Hepatocyte (in vitro differentiated cells): ENCODE measurements around the gene OGFR. TPM values are rescaled to one million over a fixed set of nuclear protein-coding genes. Genes with fewer than 3 reads are reported as not detected.

ENCODE experiments used
- DNase-seq: peaks from one replicate; pipeline ENCODE4 v3.0.0-alpha.2; 2016; ENCODE audit warnings: low spot score
- H2AFZ ChIP-seq: fragments of 200-600 bp; sonication (generic); 2 replicates; pipeline ENCODE4 v1.6.0; 2016; ENCODE audit warnings: antibody characterized with exemption, mild to moderate bottlenecking
- H3K27ac ChIP-seq: fragments of 200-600 bp; sonication (generic); 2 replicates; pipeline ENCODE4 v1.5.1; 2016; ENCODE audit warnings: mild to moderate bottlenecking
- H3K27me3 ChIP-seq: fragments of 200-600 bp; sonication (generic); 2 replicates; pipeline ENCODE4 v1.6.1; 2016
- H3K36me3 ChIP-seq: fragments of 200-600 bp; sonication (generic); replicated peaks from 2 replicates; pipeline ENCODE4 v1.5.1; 2016; ENCODE audit warnings: low read depth; ENCODE audit not compliant: insufficient read depth
- H3K4me1 ChIP-seq: fragments of 200-600 bp; sonication (generic); 2 replicates; pipeline ENCODE4 v1.5.1; 2016; ENCODE audit warnings: mild to moderate bottlenecking, moderate library complexity; ENCODE audit not compliant: insufficient read depth
- H3K4me2 ChIP-seq: fragments of 200-600 bp; sonication (generic); 2 replicates; pipeline ENCODE4 v1.6.0; 2016
- H3K4me3 ChIP-seq: fragments of 200-600 bp; sonication (generic); 2 replicates; pipeline ENCODE4 v1.5.1; 2016; ENCODE audit warnings: mild to moderate bottlenecking
- H3K79me2 ChIP-seq: fragments of 200-600 bp; sonication (generic); 2 replicates; pipeline ENCODE4 v1.6.0; 2017; ENCODE audit warnings: mild to moderate bottlenecking
- H3K9me2 ChIP-seq: fragments of 200-600 bp; sonication (generic); replicated peaks from 2 replicates; pipeline ENCODE4 v1.6.0; 2017; ENCODE audit warnings: mild to moderate bottlenecking; ENCODE audit not compliant: insufficient read depth
- H3K9me3 ChIP-seq: fragments of 200-600 bp; sonication (generic); 2 replicates; pipeline ENCODE4 v1.5.1; 2016; ENCODE audit warnings: low read depth, mild to moderate bottlenecking
- H4K20me1 ChIP-seq: fragments of 200-600 bp; sonication (generic); 2 replicates; pipeline ENCODE4 v1.6.0; 2016; ENCODE audit warnings: mild to moderate bottlenecking; ENCODE audit not compliant: insufficient read depth, poor library complexity, severe bottlenecking
- CTCF ChIP-seq: fragments of 200-600 bp; sonication (generic); IDR thresholded peaks from 2 replicates; pipeline ENCODE4 v1.5.1; 2016; ENCODE audit warnings: antibody characterized with exemption, mild to moderate bottlenecking; ENCODE audit not compliant: poor library complexity
- EZH2 ChIP-seq: fragments of 200-600 bp; sonication (generic); IDR thresholded peaks from 2 replicates; pipeline ENCODE4 v1.6.1; 2016; ENCODE audit warnings: antibody characterized with exemption, mild to moderate bottlenecking, borderline replicate concordance
- EZH2phosphoT487 ChIP-seq: fragments of 200-600 bp; sonication (generic); IDR thresholded peaks from one replicate; pipeline ENCODE4 v1.6.1; 2018; ENCODE audit warnings: antibody characterized with exemption, mild to moderate bottlenecking, low read depth, moderate library complexity; ENCODE audit not compliant: unreplicated experiment, severe bottlenecking
- WGBS: methylation state at CpG from one replicate; pipeline ENCODE4 v1.1.6; 2016; ENCODE audit warnings: low lambda C conversion rate; ENCODE audit errors: missing lambda C conversion rate; 5-methylcytosine and 5-hydroxymethylcytosine counted together
- polyA plus RNA-seq: library from polyadenylated mRNA; unstranded; fragments of >200 nt; fragmentation: Nextera tagmentation; extraction: Ambion mirVana; gene quantifications from 2 replicates; pipeline ENCODE4 v1.2.1, GENCODE V29; 2016
- total RNA-seq: library from RNA; depleted of rRNA; stranded (reverse); fragments of >200 nt; gene quantifications from 2 replicates; pipeline ENCODE4 v1.2.3, GENCODE V29; 2014

Gene OGFR
- total and polyA plus RNA-seq, 2 experiments from 2014 or later, result 47.6 to 80.8 TPM

- Histone ChIP-seq H4K20me1 (peaks cover 36% of the 10 kb centered on the region), H3K9me3 (no peaks in the 10 kb centered on the region), H2AFZ (peak overlapping the region; percentile 80), H3K27ac (peak overlapping the region; percentile 84), H3K9me2 (no peaks in the 10 kb centered on the region), H3K27me3 (no peaks in the 10 kb centered on the region), H3K4me3 (peak overlapping the region; percentile 97), H3K4me1 (peaks cover 12% of the 10 kb centered on the region), H3K4me2 (peak overlapping the region; percentile 99), H3K36me3 (no peaks in the 10 kb centered on the region), H3K79me2 (peaks cover 29% of the 10 kb centered on the region)
- DNase-seq, result peak; percentile 52
- whole genome bisulfite sequencing, result 1% methylated on average over 31 of the region's 58 CpGs
- TF ChIP-seq EZH2phosphoT487 (no peak), CTCF (no peak), EZH2 (no peak)
Observed at GRCh38 chr20:62805155-62805710, 598 bp downstream of the OGFR start.

GRCh38 chr20:62805711-62806382, 1.2 kb downstream of the OGFR start:
- peaks cover 29% of the 10 kb centered on the region for H3K79me2 ChIP-seq
- H3K36me3 ChIP-seq, result no peaks in the 10 kb centered on the region
- DNase-seq, result peak; percentile 58
- H3K27me3 ChIP-seq, result no peaks in the 10 kb centered on the region
- WGBS, result 42% methylated on average over 16 of the region's 25 CpGs
- H3K4me3 ChIP-seq, result peak overlapping the region; percentile 97
- H3K27ac ChIP-seq, result peak overlapping the region; percentile 84
- H3K4me1 ChIP-seq, result peaks cover 12% of the 10 kb centered on the region
- no peaks in the 10 kb centered on the region for H3K9me2 ChIP-seq
- peak overlapping the region; percentile 99 for H3K4me2 ChIP-seq
- no peak for TF ChIP-seq EZH2phosphoT487
- no peak for TF ChIP-seq EZH2
- no peak for TF ChIP-seq CTCF
- peaks cover 36% of the 10 kb centered on the region for H4K20me1 ChIP-seq
- H2AFZ ChIP-seq, result no peak overlapping the region
- no peaks in the 10 kb centered on the region for H3K9me3 ChIP-seq

DNA sequence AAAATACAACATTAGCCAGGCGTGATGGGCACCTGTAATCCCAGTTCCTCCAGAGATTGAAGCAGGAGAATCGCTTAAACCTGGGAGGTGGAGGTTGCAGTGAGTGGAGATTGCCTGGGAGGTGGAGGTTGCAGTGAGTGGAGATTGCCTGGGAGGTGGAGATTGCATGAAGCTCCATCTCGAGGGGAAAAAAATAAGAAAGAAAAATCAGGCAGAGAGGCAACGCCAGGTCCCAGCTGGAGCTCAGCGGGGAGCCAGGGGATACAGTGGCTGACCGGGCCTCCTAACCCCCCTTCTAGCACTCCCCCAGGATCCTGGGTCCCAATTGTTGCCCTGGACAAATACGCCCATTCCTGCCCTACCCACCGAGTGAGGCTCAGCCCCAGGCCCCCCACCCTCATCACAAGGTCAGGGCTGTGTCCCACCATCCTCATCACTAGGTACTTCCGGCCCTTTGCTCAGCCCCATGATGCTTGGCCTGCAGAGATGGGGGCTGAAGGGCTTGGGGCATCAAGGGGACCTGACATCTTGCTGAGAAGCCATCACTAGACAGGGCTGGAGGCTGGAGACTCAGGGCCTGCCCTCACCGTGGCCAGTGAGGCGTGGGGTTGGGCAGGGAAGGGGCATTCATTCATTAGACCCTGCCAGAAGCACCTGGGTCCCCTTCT, 1.9 kb downstream of the OGFR start:
- peak overlapping the region; percentile 84 for H3K27ac ChIP-seq
- H2AFZ ChIP-seq, result no peak overlapping the region
- H3K79me2 ChIP-seq, result peaks cover 29% of the 10 kb centered on the region
- H3K4me2 ChIP-seq, result peak overlapping the region; percentile 99
- H3K36me3 ChIP-seq, result no peaks in the 10 kb centered on the region
- peaks cover 36% of the 10 kb centered on the region for H4K20me1 ChIP-seq
- no peaks in the 10 kb centered on the region for H3K9me2 ChIP-seq
- no peak for DNase-seq
- no peak for TF ChIP-seq EZH2phosphoT487
- no peaks in the 10 kb centered on the region for H3K9me3 ChIP-seq
- H3K4me1 ChIP-seq, result peaks cover 12% of the 10 kb centered on the region
- WGBS, result 83% methylated on average over 8 of the region's 11 CpGs
- no peaks in the 10 kb centered on the region for H3K27me3 ChIP-seq
- H3K4me3 ChIP-seq, result no peak overlapping the region
